ENCODE measurements around the gene LBR.
"Not testable (repeated sequence)": the region's sequence is repeated elsewhere in the genome, so short reads cannot be mapped to it uniquely, and the experiment has no call there.

Gene LBR

GRCh38 chr1:225418059-225418458 is 9.8 kb downstream of the LBR start:
- no peak for DNase-seq

- no peak for DNase-seq
Observed at GRCh38 chr1:225415967-225416745, 11.7 kb downstream of the LBR start.

- DNase-seq, result no peak
Observed at GRCh38 chr1:225415307-225415706, 12.5 kb downstream of the LBR start.

GRCh38 chr1:225413708-225414375 is 14.0 kb downstream of the LBR start:
- DNase-seq, result no peak

GRCh38 chr1:225412803-225413351 is 15.0 kb downstream of the LBR start:
- DNase-seq, result no peak

GRCh38 chr1:225412321-225412720 is 15.5 kb downstream of the LBR start:
- DNase-seq, result no peak

GRCh38 chr1:225410036-225410435 is 17.8 kb downstream of the LBR start:
- no peak for DNase-seq

- DNase-seq, result no peak
Observed at GRCh38 chr1:225409051-225409450, 18.8 kb downstream of the LBR start.

DNA sequence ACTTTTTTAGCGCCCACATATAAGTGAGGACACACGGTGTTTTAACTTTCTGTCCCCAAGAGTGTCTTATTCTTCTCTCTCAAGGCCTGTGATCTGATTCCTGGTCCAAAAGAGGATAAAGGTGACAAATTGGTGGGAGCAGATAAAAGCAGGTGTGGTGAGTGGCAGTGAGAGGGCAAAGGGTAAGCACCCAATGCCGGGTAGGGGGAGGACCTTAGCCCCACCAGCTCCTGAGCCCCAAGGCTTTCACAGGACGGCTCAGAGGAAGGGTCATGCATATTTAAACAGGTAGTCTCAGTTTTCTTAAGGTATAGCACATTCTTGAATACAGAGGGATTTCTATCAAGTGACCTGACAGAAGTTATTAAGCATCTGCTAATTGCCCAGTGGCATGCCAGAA is 19.6 kb downstream of the LBR start:
- no peak for DNase-seq

GRCh38 chr1:225407755-225408154 is 20.1 kb downstream of the LBR start:
- DNase-seq, result no peak

GRCh38 chr1:225406976-225407725 is 20.7 kb downstream of the LBR start:
- DNase-seq, result no peak

DNA sequence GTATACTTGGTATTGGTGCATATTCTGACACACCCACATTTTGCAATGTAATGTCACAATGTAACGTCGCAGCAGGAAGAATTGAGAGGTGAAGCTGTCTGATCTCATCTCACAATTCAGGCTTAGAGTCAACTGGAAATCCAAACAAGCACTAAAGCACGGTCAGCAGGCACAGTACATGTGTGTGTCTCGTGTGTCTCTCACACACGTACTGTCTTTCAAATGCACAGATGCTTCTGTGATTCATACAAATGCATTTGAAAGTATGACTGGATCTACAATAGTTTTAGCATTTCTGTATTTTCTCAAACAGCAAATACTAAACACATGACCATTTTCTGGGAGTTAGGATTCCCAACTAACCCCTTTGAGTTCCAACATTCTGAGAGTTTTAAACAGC is 26.9 kb downstream of the LBR start:
- DNase-seq, result no peak

GRCh38 chr1:225396357-225396756 is 31.5 kb downstream of the LBR start:
- no peak for DNase-seq

GRCh38 chr1:225389843-225390242 is 38.0 kb downstream of the LBR start:
- no peak for DNase-seq

- DNase-seq, result no peak
Observed at GRCh38 chr1:225388372-225388771, 39.5 kb downstream of the LBR start.

GRCh38 chr1:225386860-225387259 is 41.0 kb downstream of the LBR start:
- DNase-seq, result not testable (repeated sequence)

- no peak for DNase-seq
Observed at GRCh38 chr1:225380691-225381090, 47.1 kb downstream of the LBR start.

GRCh38 chr1:225378880-225379279 is 49.0 kb downstream of the LBR start:
- DNase-seq, result no peak

- no peak for DNase-seq
Observed at GRCh38 chr1:225374996-225375395, 52.8 kb downstream of the LBR start.

GRCh38 chr1:225373155-225373554 is 54.7 kb downstream of the LBR start:
- DNase-seq, result no peak

- no peak for DNase-seq
Observed at GRCh38 chr1:225371366-225372010, 56.4 kb downstream of the LBR start.

GRCh38 chr1:225368036-225368552 is 59.7 kb downstream of the LBR start:
- no peak for DNase-seq

- DNase-seq, result no peak
Observed at GRCh38 chr1:225366552-225366951, 61.3 kb downstream of the LBR start.
